ENCODE measurements around the gene DMBT1. TPM values are rescaled to one million over a fixed set of nuclear protein-coding genes. Genes with fewer than 3 reads are reported as not detected.

Gene DMBT1
- total RNA-seq, 2 donors from 2014 or later = 33.6 to 165 TPM

GRCh38 chr10:122675278-122675677 is 114.7 kb downstream of the DMBT1 start:
- Histone ChIP-seq H3K27me3 (no peaks in the 10 kb centered on the region), H3K27ac (no peak overlapping the region), H3K9ac (ENCODE audit: low read depth in 2 of 2, low read length in 2 of 2) (no peak overlapping the region), H3K4me1 (no peaks in the 10 kb centered on the region), H3K4me3 (no peak overlapping the region), H3K9me3 (no peaks in the 10 kb centered on the region), H3K36me3 (no peaks in the 10 kb centered on the region)
- no peak for DNase-seq
- TF ChIP-seq CTCF (IDR thresholded peaks at IDR 0.05) = no peak
- intact Hi-C loops (cut with DNase I) = no loop called here

- Histone ChIP-seq H3K27me3 (no peaks in the 10 kb centered on the region), H3K9me3 (no peaks in the 10 kb centered on the region), H3K27ac (no peak overlapping the region), H3K4me3 (no peak overlapping the region), H3K4me1 (no peaks in the 10 kb centered on the region), H3K36me3 (no peaks in the 10 kb centered on the region), H3K9ac (ENCODE audit: low read depth in 2 of 2, low read length in 2 of 2) (no peak overlapping the region)
- DNase-seq = no peak
- TF ChIP-seq CTCF (IDR thresholded peaks at IDR 0.05) = no peak
- intact Hi-C loops (cut with DNase I) = no loop called here
These were observed 117.7 kb downstream of the DMBT1 start for GRCh38 chr10:122678266-122678665.

- TF ChIP-seq CTCF (IDR thresholded peaks at IDR 0.05) = no peak
- no peaks in the 10 kb centered on the region for H3K27me3 ChIP-seq
These were observed 122.0 kb downstream of the DMBT1 start for GRCh38 chr10:122682522-122682921.

GRCh38 chr10:122688293-122688989 is 127.9 kb downstream of the DMBT1 start:
- no peak overlapping the region for H3K27ac ChIP-seq
- DNase-seq = no peak
- H3K4me3 ChIP-seq = no peak overlapping the region
- no peak overlapping the region for H3K9ac ChIP-seq (ENCODE audit: low read depth in 2 of 2, low read length in 2 of 2)
- intact Hi-C loops (cut with DNase I) = no loop called here
- no peaks in the 10 kb centered on the region for H3K4me1 ChIP-seq
- H3K9me3 ChIP-seq = no peaks in the 10 kb centered on the region
- no peaks in the 10 kb centered on the region for H3K36me3 ChIP-seq
- no peak for TF ChIP-seq CTCF (IDR thresholded peaks at IDR 0.05)
- H3K27me3 ChIP-seq = no peaks in the 10 kb centered on the region

More at GRCh38 chr10:122682522-122682921, 122.0 kb downstream of the DMBT1 start:
- H3K4me3 ChIP-seq = no peak overlapping the region
- DNase-seq = no peak
- no peaks in the 10 kb centered on the region for H3K4me1 ChIP-seq
- no peak overlapping the region for H3K9ac ChIP-seq (ENCODE audit: low read depth in 2 of 2, low read length in 2 of 2)
- intact Hi-C loops (cut with DNase I) = no loop called here
- H3K27ac ChIP-seq = no peak overlapping the region
- no peaks in the 10 kb centered on the region for H3K36me3 ChIP-seq
- no peaks in the 10 kb centered on the region for H3K9me3 ChIP-seq

GRCh38 chr10:122689146-122689820 is 128.7 kb downstream of the DMBT1 start:
- intact Hi-C loops (cut with DNase I) = no loop called here
- H3K27me3 ChIP-seq = no peaks in the 10 kb centered on the region
- H3K9ac ChIP-seq (ENCODE audit: low read depth in 2 of 2, low read length in 2 of 2) = no peak overlapping the region
- no peak for DNase-seq
- H3K27ac ChIP-seq = no peak overlapping the region
- no peaks in the 10 kb centered on the region for H3K4me1 ChIP-seq
- no peak overlapping the region for H3K4me3 ChIP-seq
- no peaks in the 10 kb centered on the region for H3K36me3 ChIP-seq
- TF ChIP-seq CTCF (IDR thresholded peaks at IDR 0.05) = no peak
- no peaks in the 10 kb centered on the region for H3K9me3 ChIP-seq
